HEK293 (cell line): ENCODE results near the gene WASHC3.

Experiments used
- CTCF ChIA-PET: fragments of 350-600 bp; formaldehyde crosslinking; extraction: SDS; loops from one replicate; lab custom pipeline; 2021; ENCODE audit warnings: antibody characterized with exemption; lab: Yijun Ruan, JAX
- POLR2A ChIA-PET: fragments of 300-600 bp; formaldehyde crosslinking; extraction: SDS; loops from one replicate; lab custom pipeline; 2020; ENCODE audit warnings: antibody characterized with exemption, inconsistent platforms; lab: Yijun Ruan, JAX
- H3K27ac ChIP-seq: fragments of 200-500 bp; sonication (Bioruptor generic); 2 replicates; pipeline ENCODE4 v1.5.1; 2014; ENCODE audit warnings: low read depth, low read length, control low read depth, inconsistent platforms; ENCODE audit errors: extremely low read depth
- H3K36me3 ChIP-seq, 2 experiments: fragments of 200-500 bp in 1 of 2; sonication (Bioruptor generic) in 1 of 2; 1 replicate in 1 of 2; 2 replicates in 1 of 2; pipeline ENCODE4 v1.5.1; 2014 to 2017; ENCODE audit warnings: inconsistent platforms in 2 of 2, low read length in 2 of 2; ENCODE audit not compliant: control insufficient read depth in 2 of 2, insufficient read depth in 1 of 2
- H3K4me1 ChIP-seq: fragments of 200-500 bp; sonication (Bioruptor generic); 2 replicates; pipeline ENCODE4 v1.5.1; 2014; ENCODE audit warnings: mild to moderate bottlenecking, low read length, inconsistent platforms; ENCODE audit not compliant: control insufficient read depth, insufficient read depth
- H3K4me3 ChIP-seq: 2 replicates; pipeline ENCODE4 v1.5.1; 2011; ENCODE audit warnings: low read depth, mild to moderate bottlenecking, control low read depth, low read length, moderate library complexity
- H3K9me3 ChIP-seq: fragments of 200-500 bp; sonication (Bioruptor generic); 2 replicates; pipeline ENCODE4 v1.5.1; 2014; ENCODE audit warnings: low read depth, low read length, inconsistent platforms; ENCODE audit not compliant: control insufficient read depth, insufficient read depth
- GLIS2 ChIP-seq: fragments of 450-650 bp; formaldehyde crosslinking; IDR thresholded peaks from 2 replicates; pipeline ENCODE4 v1.5.1; 2016; ENCODE audit warnings: missing biosample characterization, missing genetic modification characterization
- HOXA7 ChIP-seq: sonication (generic); formaldehyde crosslinking; IDR thresholded peaks from 2 replicates; pipeline ENCODE4 v1.8.1; 2022; ENCODE audit warnings: missing genetic modification reagents, borderline replicate concordance
- HOXD13 ChIP-seq: sonication (generic); formaldehyde crosslinking; IDR thresholded peaks from 2 replicates; pipeline ENCODE4 v1.8.0; 2022; ENCODE audit warnings: missing genetic modification reagents, borderline replicate concordance
- KLF7 ChIP-seq: fragments of 450-650 bp; formaldehyde crosslinking; IDR thresholded peaks from 2 replicates; pipeline ENCODE4 v1.5.1; 2016; ENCODE audit warnings: missing biosample characterization, missing genetic modification characterization, borderline replicate concordance
- SP3 ChIP-seq: fragments of 450-650 bp; formaldehyde crosslinking; IDR thresholded peaks from 2 replicates; pipeline ENCODE4 v1.5.1; 2016; ENCODE audit warnings: missing biosample characterization, missing genetic modification characterization
- WT1 ChIP-seq: fragments of 450-650 bp; formaldehyde crosslinking; IDR thresholded peaks from 2 replicates; pipeline ENCODE4 v1.5.1; 2016; ENCODE audit warnings: missing biosample characterization, missing genetic modification characterization
- YY1 ChIP-seq: fragments of 450-650 bp; formaldehyde crosslinking; IDR thresholded peaks from 2 replicates; pipeline ENCODE4 v1.5.1; 2018; ENCODE audit warnings: missing biosample characterization, missing genetic modification characterization
- ZBTB6 ChIP-seq: fragments of 450-650 bp; formaldehyde crosslinking; IDR thresholded peaks from 2 replicates; pipeline ENCODE4 v1.5.1; 2017; ENCODE audit warnings: missing biosample characterization, missing genetic modification characterization
- ZNF112 ChIP-seq: fragments of 450-650 bp; formaldehyde crosslinking; IDR thresholded peaks from 2 replicates; pipeline ENCODE4 v1.5.0; 2017; ENCODE audit warnings: missing biosample characterization, missing genetic modification characterization
- ZNF2 ChIP-seq: fragments of 450-650 bp; formaldehyde crosslinking; IDR thresholded peaks from 2 replicates; pipeline ENCODE4 v1.5.1; 2016; ENCODE audit warnings: missing biosample characterization, missing genetic modification characterization
- ZNF223 ChIP-seq: fragments of 450-650 bp; formaldehyde crosslinking; IDR thresholded peaks from 2 replicates; pipeline ENCODE4 v1.5.1; 2016; ENCODE audit warnings: missing biosample characterization, missing genetic modification characterization
- ZNF433 ChIP-seq: fragments of 450-650 bp; formaldehyde crosslinking; IDR thresholded peaks from 2 replicates; pipeline ENCODE4 v1.5.1; 2016; ENCODE audit warnings: missing biosample characterization, missing genetic modification characterization, low read depth
- ZNF473 ChIP-seq: fragments of 450-650 bp; formaldehyde crosslinking; IDR thresholded peaks from 2 replicates; pipeline ENCODE4 v1.5.1; 2017; ENCODE audit warnings: missing biosample characterization, missing genetic modification characterization
- ZNF530 ChIP-seq: fragments of 450-650 bp; formaldehyde crosslinking; IDR thresholded peaks from 2 replicates; pipeline ENCODE4 v1.5.1; 2016; ENCODE audit warnings: low read depth, missing biosample characterization, missing genetic modification characterization
- ZNF585B ChIP-seq: fragments of 450-650 bp; formaldehyde crosslinking; IDR thresholded peaks from 2 replicates; pipeline ENCODE4 v1.5.1; 2016; ENCODE audit warnings: missing biosample characterization, missing genetic modification characterization
- ZNF623 ChIP-seq: fragments of 450-650 bp; formaldehyde crosslinking; IDR thresholded peaks from 2 replicates; pipeline ENCODE4 v1.5.1; 2016; ENCODE audit warnings: missing biosample characterization, missing genetic modification characterization
- ZNF645 ChIP-seq: fragments of 450-650 bp; formaldehyde crosslinking; IDR thresholded peaks from 2 replicates; pipeline ENCODE4; 2016; ENCODE audit warnings: missing biosample characterization, missing genetic modification characterization
- ZNF660 ChIP-seq: fragments of 450-650 bp; IDR thresholded peaks from 2 replicates; pipeline ENCODE4 v1.5.1; 2018; ENCODE audit warnings: missing biosample characterization, mild to moderate bottlenecking, missing genetic modification characterization
- ZNF670 ChIP-seq: fragments of 450-650 bp; formaldehyde crosslinking; IDR thresholded peaks from 2 replicates; pipeline ENCODE4 v1.5.1; 2016; ENCODE audit warnings: missing biosample characterization, missing genetic modification characterization, low read depth
- ZSCAN18 ChIP-seq: fragments of 450-650 bp; formaldehyde crosslinking; IDR thresholded peaks from 2 replicates; pipeline ENCODE4 v1.5.1; 2016; ENCODE audit warnings: missing biosample characterization, missing genetic modification characterization
- TF ChIP-seq, protein P1 (sequence below): fragments of 450-650 bp; formaldehyde crosslinking; IDR thresholded peaks from 2 replicates; pipeline ENCODE4 v1.5.1; 2016; ENCODE audit warnings: missing biosample characterization, missing genetic modification characterization
- TF ChIP-seq, protein P2 (sequence below): fragments of 450-650 bp; formaldehyde crosslinking; conservative IDR thresholded peaks from 2 replicates; pipeline ENCODE4 v1.5.1; 2016; ENCODE audit warnings: low read depth, missing biosample characterization, missing genetic modification characterization
- TF ChIP-seq, protein P3 (sequence below): fragments of 450-650 bp; formaldehyde crosslinking; IDR thresholded peaks from 2 replicates; pipeline ENCODE4 v1.5.0; 2017; ENCODE audit warnings: missing biosample characterization, missing genetic modification characterization, borderline replicate concordance

The WASHC3 gene

GRCh38 chr12:102043928-102044327, 17.9 kb downstream of the WASHC3 start:
- no peak overlapping the region for H3K27ac ChIP-seq
- no peaks in the 10 kb centered on the region for H3K9me3 ChIP-seq
- H3K4me3 ChIP-seq = no peak overlapping the region
- POLR2A ChIA-PET = no interaction called here
- no peaks in the 10 kb centered on the region for H3K4me1 ChIP-seq
- TF ChIP-seq ZNF623 (tag by site-specific recombination) (no peak), ZNF670 (no peak), ZNF530 (tag by site-specific recombination) (no peak), WT1 (tag by site-specific recombination) (no peak), ZBTB6 (no peak), ZNF223 (tag by site-specific recombination) (no peak), ZNF645 (no peak), ZNF660 (tag by site-specific recombination) (no peak), KLF7 (tag by site-specific recombination) (no peak), ZNF585B (no peak), ZNF112 (tag by site-specific recombination) (no peak), ZNF473 (tag by site-specific recombination) (no peak), HOXD13 (no peak), ZNF2 (tag by site-specific recombination) (no peak), GLIS2 (tag by site-specific recombination) (no peak), ZSCAN18 (tag by site-specific recombination) (no peak)
- TF ChIP-seq, protein P1, sequence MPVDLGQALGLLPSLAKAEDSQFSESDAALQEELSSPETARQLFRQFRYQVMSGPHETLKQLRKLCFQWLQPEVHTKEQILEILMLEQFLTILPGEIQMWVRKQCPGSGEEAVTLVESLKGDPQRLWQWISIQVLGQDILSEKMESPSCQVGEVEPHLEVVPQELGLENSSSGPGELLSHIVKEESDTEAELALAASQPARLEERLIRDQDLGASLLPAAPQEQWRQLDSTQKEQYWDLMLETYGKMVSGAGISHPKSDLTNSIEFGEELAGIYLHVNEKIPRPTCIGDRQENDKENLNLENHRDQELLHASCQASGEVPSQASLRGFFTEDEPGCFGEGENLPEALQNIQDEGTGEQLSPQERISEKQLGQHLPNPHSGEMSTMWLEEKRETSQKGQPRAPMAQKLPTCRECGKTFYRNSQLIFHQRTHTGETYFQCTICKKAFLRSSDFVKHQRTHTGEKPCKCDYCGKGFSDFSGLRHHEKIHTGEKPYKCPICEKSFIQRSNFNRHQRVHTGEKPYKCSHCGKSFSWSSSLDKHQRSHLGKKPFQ (tag by site-specific recombination) = no peak
- CTCF ChIA-PET = interaction anchor here (0.6 to 0.8 kb wide), 2 partner anchors 12 to 23 kb away, joined by 3 to 4 read pairs; no protein-coding TSS in a partner anchor
- peaks cover 14 to 17% of the 10 kb centered on the region in 2 experiments; a peak in 2 of 3 replicates for H3K36me3 ChIP-seq

- ChIA-PET CTCF (interaction anchor here (0.5 to 0.7 kb wide), 4 partner anchors 28 to 127 kb away, joined by 3 read pairs; no protein-coding TSS in a partner anchor), POLR2A (interaction anchor here (0.7 kb wide), 1 partner anchor 777 kb away, joined by 3 read pairs; no protein-coding TSS in a partner anchor)
- Histone ChIP-seq H3K27ac (no peak overlapping the region), H3K36me3 (peaks cover 3 to 9% of the 10 kb centered on the region in 2 experiments; a peak in 2 of 3 replicates), H3K4me3 (no peak overlapping the region), H3K9me3 (no peaks in the 10 kb centered on the region), H3K4me1 (no peaks in the 10 kb centered on the region)
- TF ChIP-seq SP3 (tag by site-specific recombination) (no peak), ZNF433 (tag by site-specific recombination) (no peak), YY1 (no peak), HOXA7 (CRISPR knock-in tag) (no peak)
- TF ChIP-seq, protein P2, sequence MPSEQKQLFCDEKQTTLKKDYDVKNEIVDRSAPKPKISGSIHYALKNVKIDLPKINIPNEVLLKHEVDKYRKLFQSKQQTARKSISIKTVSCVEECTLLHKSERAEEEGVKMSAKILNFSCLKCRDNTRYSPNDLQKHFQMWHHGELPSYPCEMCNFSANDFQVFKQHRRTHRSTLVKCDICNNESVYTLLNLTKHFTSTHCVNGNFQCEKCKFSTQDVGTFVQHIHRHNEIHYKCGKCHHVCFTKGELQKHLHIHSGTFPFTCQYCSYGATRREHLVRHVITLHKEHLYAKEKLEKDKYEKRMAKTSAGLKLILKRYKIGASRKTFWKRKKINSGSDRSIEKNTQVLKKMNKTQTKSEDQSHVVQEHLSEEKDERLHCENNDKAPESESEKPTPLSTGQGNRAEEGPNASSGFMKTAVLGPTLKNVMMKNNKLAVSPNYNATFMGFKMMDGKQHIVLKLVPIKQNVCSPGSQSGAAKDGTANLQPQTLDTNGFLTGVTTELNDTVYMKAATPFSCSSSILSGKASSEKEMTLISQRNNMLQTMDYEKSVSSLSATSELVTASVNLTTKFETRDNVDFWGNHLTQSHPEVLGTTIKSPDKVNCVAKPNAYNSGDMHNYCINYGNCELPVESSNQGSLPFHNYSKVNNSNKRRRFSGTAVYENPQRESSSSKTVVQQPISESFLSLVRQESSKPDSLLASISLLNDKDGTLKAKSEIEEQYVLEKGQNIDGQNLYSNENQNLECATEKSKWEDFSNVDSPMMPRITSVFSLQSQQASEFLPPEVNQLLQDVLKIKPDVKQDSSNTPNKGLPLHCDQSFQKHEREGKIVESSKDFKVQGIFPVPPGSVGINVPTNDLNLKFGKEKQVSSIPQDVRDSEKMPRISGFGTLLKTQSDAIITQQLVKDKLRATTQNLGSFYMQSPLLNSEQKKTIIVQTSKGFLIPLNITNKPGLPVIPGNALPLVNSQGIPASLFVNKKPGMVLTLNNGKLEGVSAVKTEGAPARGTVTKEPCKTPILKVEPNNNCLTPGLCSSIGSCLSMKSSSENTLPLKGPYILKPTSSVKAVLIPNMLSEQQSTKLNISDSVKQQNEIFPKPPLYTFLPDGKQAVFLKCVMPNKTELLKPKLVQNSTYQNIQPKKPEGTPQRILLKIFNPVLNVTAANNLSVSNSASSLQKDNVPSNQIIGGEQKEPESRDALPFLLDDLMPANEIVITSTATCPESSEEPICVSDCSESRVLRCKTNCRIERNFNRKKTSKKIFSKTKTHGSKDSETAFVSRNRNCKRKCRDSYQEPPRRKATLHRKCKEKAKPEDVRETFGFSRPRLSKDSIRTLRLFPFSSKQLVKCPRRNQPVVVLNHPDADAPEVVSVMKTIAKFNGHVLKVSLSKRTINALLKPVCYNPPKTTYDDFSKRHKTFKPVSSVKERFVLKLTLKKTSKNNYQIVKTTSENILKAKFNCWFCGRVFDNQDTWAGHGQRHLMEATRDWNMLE = no peak
- TF ChIP-seq, protein P3, sequence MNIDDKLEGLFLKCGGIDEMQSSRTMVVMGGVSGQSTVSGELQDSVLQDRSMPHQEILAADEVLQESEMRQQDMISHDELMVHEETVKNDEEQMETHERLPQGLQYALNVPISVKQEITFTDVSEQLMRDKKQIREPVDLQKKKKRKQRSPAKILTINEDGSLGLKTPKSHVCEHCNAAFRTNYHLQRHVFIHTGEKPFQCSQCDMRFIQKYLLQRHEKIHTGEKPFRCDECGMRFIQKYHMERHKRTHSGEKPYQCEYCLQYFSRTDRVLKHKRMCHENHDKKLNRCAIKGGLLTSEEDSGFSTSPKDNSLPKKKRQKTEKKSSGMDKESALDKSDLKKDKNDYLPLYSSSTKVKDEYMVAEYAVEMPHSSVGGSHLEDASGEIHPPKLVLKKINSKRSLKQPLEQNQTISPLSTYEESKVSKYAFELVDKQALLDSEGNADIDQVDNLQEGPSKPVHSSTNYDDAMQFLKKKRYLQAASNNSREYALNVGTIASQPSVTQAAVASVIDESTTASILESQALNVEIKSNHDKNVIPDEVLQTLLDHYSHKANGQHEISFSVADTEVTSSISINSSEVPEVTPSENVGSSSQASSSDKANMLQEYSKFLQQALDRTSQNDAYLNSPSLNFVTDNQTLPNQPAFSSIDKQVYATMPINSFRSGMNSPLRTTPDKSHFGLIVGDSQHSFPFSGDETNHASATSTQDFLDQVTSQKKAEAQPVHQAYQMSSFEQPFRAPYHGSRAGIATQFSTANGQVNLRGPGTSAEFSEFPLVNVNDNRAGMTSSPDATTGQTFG (tag by site-specific recombination) = no peak
Measured at GRCh38 chr12:102033991-102034745, 27.6 kb downstream of the WASHC3 start.
